Endothelial cell of umbilical vein (primary cell): ENCODE data around the gene HSD17B8. TPM values are rescaled to one million over a fixed set of nuclear protein-coding genes. Genes with fewer than 3 reads are reported as not detected.

Experiments used
- BruUV-seq: library from RNA; stranded (reverse); fragments of 400-500 nt; replicated peaks from 2 replicates; lab custom pipeline; 2021; lab: Mats Ljungman, UMichigan
- CTCF ChIA-PET: fragments of 300-600, 350-600 bp; sonication (Branson Sonifier 250); formaldehyde crosslinking; loops from one replicate; lab custom pipeline; 2021; ENCODE audit warnings: antibody characterized with exemption, inconsistent platforms; lab: Charles Lee
- POLR2A ChIA-PET: fragments of 300-600, 350-600 bp; sonication (Branson Sonifier 250); formaldehyde crosslinking; loops from one replicate; lab custom pipeline; 2021; ENCODE audit warnings: antibody characterized with exemption, inconsistent platforms; lab: Charles Lee
- DNase-seq: peaks from one replicate; pipeline ENCODE4 v3.0.0-alpha.2; 2011; ENCODE audit warnings: low read depth, low spot score
- FAIRE-seq: peaks from 2 replicates; lab custom pipeline; 2011; peaks lifted over from hg19 to GRCh38; lab: Jason Lieb, UNC
- H2AFZ ChIP-seq: 2 replicates; pipeline ENCODE4 v1.6.0; 2012; ENCODE audit warnings: low read depth, low read length, control low read depth, inconsistent platforms
- H3K27ac ChIP-seq: 2 replicates; pipeline ENCODE4 v1.5.1; 2011; ENCODE audit warnings: low read depth, mild to moderate bottlenecking, control low read depth, low read length, moderate library complexity; ENCODE audit not compliant: insufficient read depth
- H3K27me3 ChIP-seq, 2 experiments: 2 replicates each; pipeline versions ENCODE4 v1.6.0 to v1.6.1; 2011; ENCODE audit warnings: low read length in 2 of 2, mixed read lengths in 1 of 2; ENCODE audit not compliant: control insufficient read depth in 2 of 2, insufficient read depth in 2 of 2
- H3K36me3 ChIP-seq, 2 experiments: 2 replicates in 1 of 2; 3 replicates in 1 of 2; pipeline ENCODE4 v1.5.1; 2011; ENCODE audit warnings: low read length in 2 of 2, mild to moderate bottlenecking in 1 of 2, moderate library complexity in 1 of 2; ENCODE audit not compliant: control insufficient read depth in 2 of 2, insufficient read depth in 2 of 2; ENCODE audit errors: extremely low read depth in 1 of 2
- H3K4me1 ChIP-seq: 3 replicates; pipeline ENCODE4 v1.5.1; 2011; ENCODE audit warnings: mild to moderate bottlenecking, low read length; ENCODE audit not compliant: control insufficient read depth, insufficient read depth; ENCODE audit errors: extremely low read depth
- H3K4me2 ChIP-seq: 2 replicates; pipeline ENCODE4 v1.6.1; 2011; ENCODE audit warnings: low read length, control low read depth, mixed read lengths; ENCODE audit not compliant: insufficient read depth
- H3K4me3 ChIP-seq, 3 experiments: fragments of 200-600 bp in 1 of 3; sonication (generic), shearing (Covaris generic) in 1 of 3; replicated peaks in 1 of 3; 2 replicates each; pipeline ENCODE4 v1.5.1; 2011 to 2016; ENCODE audit warnings: control low read depth in 3 of 3, low read length in 3 of 3, mild to moderate bottlenecking in 2 of 3, inconsistent platforms in 1 of 3, low read depth in 1 of 3, moderate library complexity in 1 of 3; ENCODE audit not compliant: insufficient read depth in 1 of 3
- H3K79me2 ChIP-seq: 2 replicates; pipeline ENCODE4 v1.6.0; 2012; ENCODE audit warnings: low read length, inconsistent platforms; ENCODE audit not compliant: control insufficient read depth, insufficient read depth
- H3K9ac ChIP-seq: replicated peaks from 2 replicates; pipeline ENCODE3; 2011; ENCODE audit warnings: low read length, control low read depth; ENCODE audit not compliant: insufficient read depth; ENCODE audit errors: extremely low read depth
- H3K9me1 ChIP-seq: replicated peaks from 3 replicates; pipeline ENCODE4 v1.6.0; 2011; ENCODE audit warnings: mild to moderate bottlenecking, low read length; ENCODE audit not compliant: control insufficient read depth, insufficient read depth; ENCODE audit errors: extremely low read depth
- H3K9me3 ChIP-seq: replicated peaks from 2 replicates; pipeline ENCODE4 v1.5.1; 2012; ENCODE audit warnings: low read length, inconsistent platforms; ENCODE audit not compliant: control insufficient read depth, insufficient read depth
- H4K20me1 ChIP-seq: replicated peaks from 2 replicates; pipeline ENCODE3; 2011; ENCODE audit warnings: mild to moderate bottlenecking, low read length; ENCODE audit not compliant: control insufficient read depth, insufficient read depth; ENCODE audit errors: extremely low read depth
- EZH2 ChIP-seq: IDR thresholded peaks from 2 replicates; pipeline ENCODE4 v1.6.1; 2012; ENCODE audit warnings: borderline replicate concordance, low read depth, mild to moderate bottlenecking, moderate library complexity, low read length, inconsistent platforms; ENCODE audit not compliant: severe bottlenecking
- FOS ChIP-seq: IDR thresholded peaks from 2 replicates; pipeline ENCODE4 v1.6.1; 2011; ENCODE audit warnings: mild to moderate bottlenecking, low read length, moderate library complexity, borderline replicate concordance; ENCODE audit not compliant: insufficient read depth
- GATA2 ChIP-seq: IDR thresholded peaks from 2 replicates; pipeline ENCODE4 v1.7.0; 2011; ENCODE audit warnings: low read depth, mild to moderate bottlenecking, moderate library complexity, mixed read lengths, low read length; ENCODE audit not compliant: insufficient read length, insufficient read depth
- JUN ChIP-seq: IDR thresholded peaks from 2 replicates; pipeline ENCODE4 v1.6.1; 2011; ENCODE audit warnings: borderline replicate concordance, low read depth; ENCODE audit not compliant: insufficient read length, insufficient read depth
- MYC ChIP-seq: IDR thresholded peaks from one replicate; pipeline ENCODE4 v1.6.1; 2011; ENCODE audit warnings: mild to moderate bottlenecking, low read depth, low read length
- POLR2A ChIP-seq: IDR thresholded peaks from 2 replicates; pipeline ENCODE4 v1.6.1; 2012; ENCODE audit warnings: low read depth, mild to moderate bottlenecking, control low read depth, low read length
- POLR2AphosphoS5 ChIP-seq: IDR thresholded peaks from 2 replicates; pipeline ENCODE4 v1.6.1; 2012; ENCODE audit warnings: low read depth, mild to moderate bottlenecking, control low read depth, low read length, moderate library complexity; ENCODE audit not compliant: insufficient read depth
- dilution Hi-C: fragments of 300-500 bp; cut with MboI; formaldehyde crosslinking; loops from one replicate; pipeline ENCODE4 v1.15.0; 2019; ENCODE audit warnings: low sequenced_read_pairs; ENCODE audit not compliant: extremely low pct_ligation_motif_present
- intact Hi-C: fragments of 100-400 bp; cut with micrococcal nuclease; formaldehyde crosslinking; loops from one replicate; pipeline ENCODE4 v1.10.0; 2022
- polyA plus RNA-seq, 4 experiments: library from polyadenylated mRNA; depleted of rRNA in 3 of 4; stranded (reverse) in 3 of 4; unstranded in 1 of 4; fragments of >200 nt; gene quantifications; 2 replicates each; pipeline versions ENCODE4 v1.2.1 to v1.2.3, GENCODE V29; 2011 to 2012; ENCODE audit warnings: missing spikeins in 1 of 4
- total RNA-seq: library from RNA; stranded (reverse); gene quantifications from 2 replicates; pipeline ENCODE4 v1.2.3, GENCODE V29; 2021
- TF ChIP-seq, protein P1 (sequence below), 2 donors: IDR thresholded peaks; 1 replicate in 1 of 2; 2 replicates in 1 of 2; pipeline ENCODE4 v1.5.1; 2011; ENCODE audit warnings: low read length in 2 of 2, mild to moderate bottlenecking in 2 of 2, moderate library complexity in 2 of 2, control low read depth in 1 of 2, inconsistent platforms in 1 of 2, low read depth in 1 of 2; ENCODE audit not compliant: insufficient read depth in 1 of 2; ENCODE audit errors: extremely low read depth in 1 of 2
- TF ChIP-seq, protein P2 (sequence below): IDR thresholded peaks from 2 replicates; pipeline ENCODE4 v1.6.1; 2011; ENCODE audit not compliant: insufficient read depth, insufficient read length

The HSD17B8 gene
- total and polyA plus RNA-seq, 2 donors (not counting 3 experiments of a cell fraction or from before 2014, with no cell fraction given) = 4.0 to 8.2 TPM

DNA sequence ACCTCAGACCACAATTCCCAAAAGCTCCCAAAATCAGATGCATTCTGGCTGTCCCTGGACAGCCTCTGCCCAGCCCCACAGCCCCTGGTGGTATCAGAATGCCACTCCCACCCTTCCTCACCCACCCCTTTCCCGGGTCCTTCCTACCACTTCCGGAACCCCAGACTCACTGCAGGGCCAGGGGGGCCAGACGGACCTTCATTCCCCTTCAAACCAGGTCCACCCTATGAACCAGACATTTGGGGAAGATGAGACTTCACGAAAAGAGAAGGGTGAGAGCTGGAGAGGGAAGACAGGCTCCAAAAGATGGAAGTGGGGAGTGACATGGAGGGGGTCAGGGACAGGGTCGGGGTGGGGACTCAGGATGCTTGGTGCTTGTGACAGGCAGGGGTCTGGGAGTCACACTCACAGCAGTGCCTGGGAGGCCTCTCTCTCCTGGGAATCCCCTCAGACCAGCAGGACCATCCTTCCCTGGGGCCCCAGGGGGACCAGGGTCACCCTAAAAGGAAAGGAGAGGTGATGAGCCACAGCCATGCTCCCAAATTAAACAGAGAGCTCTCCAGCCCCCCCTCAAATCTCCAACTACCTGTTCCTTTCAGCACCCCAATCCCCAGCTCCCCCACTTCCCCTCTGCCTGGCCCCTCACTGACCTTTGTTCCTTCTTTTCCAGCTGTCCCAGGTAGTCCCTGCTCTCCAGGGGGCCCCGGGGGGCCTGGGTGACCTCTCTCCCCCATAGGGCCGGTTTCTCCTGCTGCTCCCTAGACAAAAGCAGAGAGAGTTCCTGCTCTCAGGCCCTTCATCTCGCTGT lies 32.4 kb upstream of the HSD17B8 start:
- ChIA-PET CTCF (interaction anchor here (0.6 to 3.0 kb wide), 15 partner anchors 10 to 158 kb away, joined by 3 to 19 read pairs (median 4); partner anchors contain the start of gene HLA-DPA1), POLR2A (no interaction called here)
- Histone ChIP-seq H3K4me2 (no peak overlapping the region), H3K4me3 (no peak overlapping the region), H3K27me3 (no peaks in the 10 kb centered on the region), H3K36me3 (no peaks in the 10 kb centered on the region), H3K9me1 (no peaks in the 10 kb centered on the region), H3K9me3 (no peaks in the 10 kb centered on the region), H4K20me1 (no peaks in the 10 kb centered on the region), H2AFZ (no peak overlapping the region), H3K79me2 (no peaks in the 10 kb centered on the region), H3K27ac (no peak overlapping the region), H3K4me1 (no peaks in the 10 kb centered on the region), H3K9ac (no peak overlapping the region)
- FAIRE-seq = no peak
- BruUV-seq = no TSS peak
- DNase-seq = no peak
- TF ChIP-seq EZH2 (no peak), JUN (no peak), POLR2A (no peak), FOS (no peak), MYC (no peak), GATA2 (no peak), POLR2AphosphoS5 (no peak)
- TF ChIP-seq, protein P1, sequence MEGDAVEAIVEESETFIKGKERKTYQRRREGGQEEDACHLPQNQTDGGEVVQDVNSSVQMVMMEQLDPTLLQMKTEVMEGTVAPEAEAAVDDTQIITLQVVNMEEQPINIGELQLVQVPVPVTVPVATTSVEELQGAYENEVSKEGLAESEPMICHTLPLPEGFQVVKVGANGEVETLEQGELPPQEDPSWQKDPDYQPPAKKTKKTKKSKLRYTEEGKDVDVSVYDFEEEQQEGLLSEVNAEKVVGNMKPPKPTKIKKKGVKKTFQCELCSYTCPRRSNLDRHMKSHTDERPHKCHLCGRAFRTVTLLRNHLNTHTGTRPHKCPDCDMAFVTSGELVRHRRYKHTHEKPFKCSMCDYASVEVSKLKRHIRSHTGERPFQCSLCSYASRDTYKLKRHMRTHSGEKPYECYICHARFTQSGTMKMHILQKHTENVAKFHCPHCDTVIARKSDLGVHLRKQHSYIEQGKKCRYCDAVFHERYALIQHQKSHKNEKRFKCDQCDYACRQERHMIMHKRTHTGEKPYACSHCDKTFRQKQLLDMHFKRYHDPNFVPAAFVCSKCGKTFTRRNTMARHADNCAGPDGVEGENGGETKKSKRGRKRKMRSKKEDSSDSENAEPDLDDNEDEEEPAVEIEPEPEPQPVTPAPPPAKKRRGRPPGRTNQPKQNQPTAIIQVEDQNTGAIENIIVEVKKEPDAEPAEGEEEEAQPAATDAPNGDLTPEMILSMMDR (IDR thresholded peaks at IDR 0.05; ENCODE audit: extremely low read depth in 1 of 2, insufficient read depth in 1 of 2, low read depth in 1 of 2, low read length in 2 of 2) = no peak
- TF ChIP-seq, protein P2, sequence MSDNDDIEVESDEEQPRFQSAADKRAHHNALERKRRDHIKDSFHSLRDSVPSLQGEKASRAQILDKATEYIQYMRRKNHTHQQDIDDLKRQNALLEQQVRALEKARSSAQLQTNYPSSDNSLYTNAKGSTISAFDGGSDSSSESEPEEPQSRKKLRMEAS = no peak
- dilution Hi-C loops (no loop called here), intact Hi-C loops (no loop called here)
